ENCODE measurements around the gene ITGA1. TPM values are rescaled to one million over a fixed set of nuclear protein-coding genes. Genes with fewer than 3 reads are reported as not detected.

ITGA1 gene
- polyA plus RNA-seq, 3 donors, result 0.33 to 0.89 (median 0.79) TPM

DNA sequence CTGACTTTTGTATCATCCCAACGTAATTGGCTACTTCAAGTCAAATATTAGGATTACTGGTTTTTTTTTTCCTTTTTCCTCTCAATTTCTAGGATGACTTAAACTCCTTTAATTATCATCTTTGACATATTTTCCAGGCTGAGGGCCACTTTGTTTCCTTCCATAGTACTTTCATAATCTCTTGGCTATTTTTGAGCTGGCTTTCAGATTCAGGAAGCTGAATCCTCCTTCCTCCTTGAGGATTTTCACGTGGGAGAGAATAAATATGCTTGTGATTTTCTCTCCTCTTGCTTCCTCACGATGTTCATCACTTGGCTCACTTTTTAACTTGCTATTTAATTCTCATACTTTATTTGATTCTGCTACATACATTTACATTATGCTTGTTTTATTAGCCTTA lies 88.1 kb downstream of the ITGA1 start:
- WGBS (ENCODE audit: insufficient coverage), result no CpG with 5 or more reads among the region's 3 CpGs
- Mint-ChIP-seq H3K27ac (no peak overlapping the region), H3K9me3 (peaks cover 0 to 6% (median 2%) of the 10 kb centered on the region in 7 donors), H3K4me1 (no peaks in the 10 kb centered on the region), H3K27me3 (ENCODE audit: low read depth in 3 of 3) (peaks cover 1 to 4% (median 2%) of the 10 kb centered on the region in 3 donors), H3K36me3 (no peaks in the 10 kb centered on the region), H3K4me3 (no peak overlapping the region)
- no peaks in the 10 kb centered on the region for H3K9me3 ChIP-seq (replicated peaks in 1 of 2; ENCODE audit: control insufficient read depth in 1 of 2, insufficient read depth in 1 of 2, low read length in 2 of 2)
- no peaks in the 10 kb centered on the region for H4K20me1 ChIP-seq (ENCODE audit: insufficient read depth, low read length)
- H3K36me3 ChIP-seq (replicated peaks in 1 of 2; ENCODE audit: control insufficient read depth in 1 of 2, insufficient read depth in 2 of 2, low read length in 2 of 2), result no peaks in the 10 kb centered on the region
- intact Hi-C loops (cut with micrococcal nuclease), result no loop called here
- H3K4me1 ChIP-seq (ENCODE audit: control insufficient read depth in 1 of 2, insufficient read depth in 2 of 2, low read length in 2 of 2), result no peaks in the 10 kb centered on the region
- no peak overlapping the region for H3K4me2 ChIP-seq (replicated peaks; ENCODE audit: extremely low read depth, low read length, poor library complexity, severe bottlenecking)
- H3K27me3 ChIP-seq (ENCODE audit: control insufficient read depth in 2 of 2, insufficient read depth in 2 of 2, low read length in 2 of 2), result no peaks in the 10 kb centered on the region
- no peaks in the 10 kb centered on the region for H3K79me2 ChIP-seq (ENCODE audit: insufficient read depth, low read length)
- no peak overlapping the region for H3K4me3 ChIP-seq (replicated peaks in 1 of 3; ENCODE audit: low read depth in 2 of 3, low read length in 3 of 3)
- DNase-seq, result no peak
- TF ChIP-seq, protein P1, sequence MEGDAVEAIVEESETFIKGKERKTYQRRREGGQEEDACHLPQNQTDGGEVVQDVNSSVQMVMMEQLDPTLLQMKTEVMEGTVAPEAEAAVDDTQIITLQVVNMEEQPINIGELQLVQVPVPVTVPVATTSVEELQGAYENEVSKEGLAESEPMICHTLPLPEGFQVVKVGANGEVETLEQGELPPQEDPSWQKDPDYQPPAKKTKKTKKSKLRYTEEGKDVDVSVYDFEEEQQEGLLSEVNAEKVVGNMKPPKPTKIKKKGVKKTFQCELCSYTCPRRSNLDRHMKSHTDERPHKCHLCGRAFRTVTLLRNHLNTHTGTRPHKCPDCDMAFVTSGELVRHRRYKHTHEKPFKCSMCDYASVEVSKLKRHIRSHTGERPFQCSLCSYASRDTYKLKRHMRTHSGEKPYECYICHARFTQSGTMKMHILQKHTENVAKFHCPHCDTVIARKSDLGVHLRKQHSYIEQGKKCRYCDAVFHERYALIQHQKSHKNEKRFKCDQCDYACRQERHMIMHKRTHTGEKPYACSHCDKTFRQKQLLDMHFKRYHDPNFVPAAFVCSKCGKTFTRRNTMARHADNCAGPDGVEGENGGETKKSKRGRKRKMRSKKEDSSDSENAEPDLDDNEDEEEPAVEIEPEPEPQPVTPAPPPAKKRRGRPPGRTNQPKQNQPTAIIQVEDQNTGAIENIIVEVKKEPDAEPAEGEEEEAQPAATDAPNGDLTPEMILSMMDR (IDR thresholded peaks at IDR 0.05), result no peak
- no peak overlapping the region for H2AFZ ChIP-seq (ENCODE audit: insufficient read depth, low read depth, low read length, poor library complexity, severe bottlenecking)
- no peak overlapping the region for H3K9ac ChIP-seq (ENCODE audit: insufficient read depth, low read length, poor library complexity, severe bottlenecking)
- H3K27ac ChIP-seq (ENCODE audit: low read depth in 1 of 2, low read length in 2 of 2), result no peak overlapping the region

DNA sequence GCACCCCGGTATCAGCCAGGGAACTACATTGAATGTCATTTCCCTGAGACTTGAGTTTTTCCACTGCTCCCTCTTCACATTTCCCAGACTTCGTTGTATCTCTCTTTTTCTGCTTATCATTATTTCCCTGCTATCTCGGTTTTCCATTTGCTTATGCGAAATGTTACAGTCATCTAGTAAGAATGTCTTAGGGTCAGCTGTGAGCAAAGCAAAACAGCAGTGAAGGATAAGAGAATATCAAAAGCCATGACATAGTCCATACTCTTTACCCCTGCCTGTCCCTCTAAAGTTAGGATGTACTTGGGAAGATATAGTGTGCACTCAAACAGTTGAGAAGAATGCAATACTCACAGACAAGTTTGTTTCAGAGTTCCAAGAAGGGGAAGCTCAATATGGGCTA lies 88.7 kb downstream of the ITGA1 start:
- Histone ChIP-seq H3K79me2 (ENCODE audit: insufficient read depth, low read length) (no peaks in the 10 kb centered on the region), H3K4me2 (replicated peaks; ENCODE audit: extremely low read depth, low read length, poor library complexity, severe bottlenecking) (no peak overlapping the region), H2AFZ (ENCODE audit: insufficient read depth, low read depth, low read length, poor library complexity, severe bottlenecking) (no peak overlapping the region), H3K9me3 (replicated peaks in 1 of 2; ENCODE audit: control insufficient read depth in 1 of 2, insufficient read depth in 1 of 2, low read length in 2 of 2) (no peaks in the 10 kb centered on the region), H3K9ac (ENCODE audit: insufficient read depth, low read length, poor library complexity, severe bottlenecking) (no peak overlapping the region), H3K4me1 (ENCODE audit: control insufficient read depth in 1 of 2, insufficient read depth in 2 of 2, low read length in 2 of 2) (no peaks in the 10 kb centered on the region), H3K36me3 (replicated peaks in 1 of 2; ENCODE audit: control insufficient read depth in 1 of 2, insufficient read depth in 2 of 2, low read length in 2 of 2) (no peaks in the 10 kb centered on the region), H4K20me1 (ENCODE audit: insufficient read depth, low read length) (no peaks in the 10 kb centered on the region), H3K4me3 (replicated peaks in 1 of 3; ENCODE audit: low read depth in 2 of 3, low read length in 3 of 3) (no peak overlapping the region), H3K27ac (ENCODE audit: low read depth in 1 of 2, low read length in 2 of 2) (no peak overlapping the region), H3K27me3 (ENCODE audit: control insufficient read depth in 2 of 2, insufficient read depth in 2 of 2, low read length in 2 of 2) (no peaks in the 10 kb centered on the region)
- Mint-ChIP-seq H3K27me3 (ENCODE audit: low read depth in 3 of 3) (peaks cover 1 to 6% (median 2%) of the 10 kb centered on the region in 3 donors), H3K9me3 (peaks cover 0 to 7% (median 2%) of the 10 kb centered on the region in 7 donors), H3K36me3 (no peaks in the 10 kb centered on the region), H3K4me1 (no peaks in the 10 kb centered on the region), H3K4me3 (no peak overlapping the region), H3K27ac (no peak overlapping the region)
- TF ChIP-seq, protein P1 (IDR thresholded peaks at IDR 0.05), result no peak
- no peak for DNase-seq
- 100% methylated on average over 1 of the region's 4 CpGs for WGBS (ENCODE audit: insufficient coverage)
- intact Hi-C loops (cut with micrococcal nuclease), result no loop called here

Measured in CD14-positive monocyte (primary cell).